Ammon's horn (tissue), 1 donor: ENCODE results near the gene ZNF488.

Experiments used
- DNase-seq: peaks from one replicate; pipeline ENCODE4 v3.0.0-alpha.2; 2016; ENCODE audit warnings: low spot score

The ZNF488 gene

GRCh38 chr10:47329855-47330254 lies 54.2 kb downstream of the ZNF488 start:
- DNase-seq = no peak

DNA sequence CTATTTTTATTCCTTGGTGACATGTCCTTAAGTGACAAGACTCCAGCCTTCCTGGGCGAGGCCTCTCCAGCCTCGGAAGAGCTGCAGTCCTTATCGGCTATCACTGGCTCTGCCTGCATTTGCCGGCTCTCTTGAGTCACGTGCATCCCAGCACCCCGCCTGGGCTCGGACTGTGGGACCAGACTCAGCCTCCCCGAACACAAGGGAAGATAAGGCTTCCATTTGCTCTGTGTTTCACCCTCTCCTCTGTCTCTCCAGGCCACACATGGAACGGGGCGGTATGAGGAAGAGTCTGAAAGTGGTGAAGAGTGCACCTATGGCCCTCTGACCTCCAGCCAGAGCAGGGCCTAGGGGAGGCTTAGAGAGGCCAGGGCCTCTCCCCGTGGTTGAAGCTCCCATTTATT lies 57.2 kb downstream of the ZNF488 start:
- no peak for DNase-seq

DNA sequence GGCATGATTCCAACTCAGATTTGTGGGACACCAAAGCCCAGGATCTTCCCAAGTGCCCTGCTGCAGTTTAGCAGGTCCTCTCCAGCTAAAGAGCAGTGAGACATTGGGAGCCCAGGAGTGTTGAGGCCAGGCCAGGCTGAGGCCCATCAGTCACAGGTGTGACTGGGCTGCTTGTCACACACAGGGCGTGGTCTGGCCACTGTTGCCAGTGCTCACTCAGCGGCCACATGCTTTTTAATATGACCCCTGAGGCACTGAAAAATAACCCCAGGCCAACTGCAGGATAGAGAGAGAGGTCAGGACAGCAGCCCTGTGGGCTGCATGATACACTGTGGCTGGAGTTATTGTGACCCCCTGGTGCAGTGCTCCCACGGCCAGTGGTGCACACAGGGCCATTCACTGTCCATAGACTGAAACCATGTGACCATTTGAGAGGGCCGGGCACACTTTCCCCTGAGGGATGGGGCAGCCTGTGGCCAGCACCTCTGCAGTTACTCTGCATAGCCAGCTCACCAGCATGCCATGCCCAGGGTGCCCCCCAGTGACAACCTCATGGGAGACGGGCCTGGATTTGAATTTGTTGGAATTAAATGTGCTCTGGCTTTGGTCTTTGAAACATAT lies 57.7 kb downstream of the ZNF488 start:
- DNase-seq = no peak

GRCh38 chr10:47325303-47326291 lies 58.5 kb downstream of the ZNF488 start:
- no peak for DNase-seq

DNA sequence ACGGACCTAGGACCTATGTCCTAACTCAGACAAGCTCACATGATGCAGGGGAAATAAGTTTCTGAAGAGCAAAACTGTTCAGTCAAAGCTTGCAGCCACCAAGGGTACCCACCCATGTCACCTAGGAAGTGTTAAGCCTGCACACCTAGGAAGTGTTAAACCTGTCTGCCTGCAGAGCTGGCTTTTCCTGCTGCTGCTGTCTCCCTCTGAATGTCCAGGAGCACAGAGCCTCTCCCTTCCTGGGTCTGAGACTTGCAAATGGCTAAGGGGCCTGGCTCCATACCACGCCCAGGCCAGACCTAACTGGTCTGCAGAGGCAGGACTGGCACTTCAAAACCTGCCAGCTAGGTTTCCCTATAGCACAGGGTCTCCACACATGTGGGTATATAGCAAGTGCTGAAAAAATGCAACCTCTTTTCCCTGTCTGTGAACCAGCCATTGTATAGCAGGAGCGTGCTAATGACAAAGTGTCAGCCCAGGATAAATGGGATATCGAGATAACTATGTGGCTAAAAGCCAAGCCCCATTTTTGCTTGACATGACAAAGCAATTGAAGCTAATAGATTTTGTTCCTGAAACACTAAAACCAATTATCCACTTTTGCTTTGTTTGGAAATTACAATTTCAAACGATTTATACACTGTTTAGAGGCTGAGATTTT lies 60.3 kb downstream of the ZNF488 start:
- no peak for DNase-seq

DNA sequence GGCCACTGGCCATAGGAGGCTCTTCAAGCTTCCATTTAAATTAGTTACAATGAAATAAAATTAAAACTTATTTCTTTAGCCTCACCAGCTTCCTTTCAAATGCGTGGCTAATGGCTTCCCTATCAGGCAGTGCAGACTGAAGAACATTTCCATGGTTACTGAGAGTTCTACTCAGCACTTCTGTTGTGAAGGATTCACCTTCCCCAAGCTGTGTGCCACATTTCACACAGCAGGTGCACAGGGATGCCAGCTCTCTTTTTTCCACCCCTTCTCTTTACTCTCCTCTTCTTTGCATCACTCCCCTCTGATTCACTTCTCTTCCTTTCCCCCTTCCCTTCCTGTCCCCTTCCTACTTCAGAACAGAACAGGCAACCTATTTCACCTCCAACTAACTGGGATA lies 61.0 kb downstream of the ZNF488 start:
- DNase-seq = peak; percentile 33

DNA sequence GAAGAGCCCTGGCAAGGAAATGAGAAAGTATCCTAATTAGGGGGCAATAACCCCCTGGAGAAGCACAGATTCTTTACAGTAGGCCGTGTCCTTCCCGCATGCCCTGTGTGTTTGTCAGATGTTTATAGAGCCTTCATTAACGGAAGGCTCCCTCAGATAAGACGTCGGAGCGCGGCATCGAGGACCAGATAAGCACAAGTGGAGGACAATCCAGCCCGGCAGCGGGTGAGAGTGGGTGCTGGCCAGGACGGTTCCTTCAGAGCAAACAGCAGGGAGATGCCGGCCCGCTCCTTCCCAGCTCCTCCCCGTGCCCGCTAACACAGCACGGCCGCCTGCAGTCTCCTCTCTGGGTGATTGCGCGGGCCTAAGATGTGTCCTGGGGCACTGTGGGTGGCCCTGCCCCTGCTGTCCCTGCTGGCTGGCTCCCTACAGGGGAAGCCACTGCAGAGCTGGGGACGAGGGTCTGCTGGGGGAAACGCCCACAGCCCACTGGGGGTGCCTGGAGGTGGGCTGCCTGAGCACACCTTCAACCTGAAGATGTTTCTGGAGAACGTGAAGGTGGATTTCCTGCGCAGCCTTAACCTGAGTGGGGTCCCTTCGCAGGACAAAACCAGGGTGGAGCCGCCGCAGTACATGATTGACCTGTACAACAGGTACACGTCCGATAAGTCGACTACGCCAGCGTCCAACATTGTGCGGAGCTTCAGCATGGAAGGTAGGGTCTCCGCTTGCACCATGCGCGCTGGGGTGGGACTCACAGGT lies 61.6 kb downstream of the ZNF488 start, which contains the start of gene GDF2:
GDF2 (plus strand) TSS at position 155 of the 762 bp plus-strand sequence; CDS start at position 370, 215 bp downstream.
- DNase-seq = no peak

GRCh38 chr10:47321521-47322195 lies 62.4 kb downstream of the ZNF488 start:
- DNase-seq = no peak

- DNase-seq = no peak
Measured at GRCh38 chr10:47320812-47321211, 63.3 kb downstream of the ZNF488 start.

DNA sequence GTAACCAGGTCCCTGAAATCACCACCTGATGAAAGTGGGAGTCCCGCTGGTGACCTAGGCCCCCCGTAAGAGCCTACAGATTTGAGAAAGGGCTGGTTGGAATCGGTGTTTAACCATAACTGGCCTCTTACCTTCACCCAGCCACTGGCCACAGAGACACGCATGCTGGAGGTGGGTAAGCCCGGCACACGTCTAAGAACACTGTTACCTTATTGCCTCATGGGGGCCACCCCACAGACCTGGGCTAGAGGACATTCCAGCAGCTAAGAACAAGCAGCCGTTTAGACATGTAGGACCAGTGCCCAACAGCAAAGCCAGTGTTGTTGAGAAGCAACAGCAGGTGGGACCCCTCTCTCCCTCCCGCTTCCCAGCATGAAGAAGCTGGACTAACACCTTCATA lies 64.3 kb downstream of the ZNF488 start:
- DNase-seq = no peak

GRCh38 chr10:47318706-47319105 lies 65.4 kb downstream of the ZNF488 start:
- no peak for DNase-seq

DNA sequence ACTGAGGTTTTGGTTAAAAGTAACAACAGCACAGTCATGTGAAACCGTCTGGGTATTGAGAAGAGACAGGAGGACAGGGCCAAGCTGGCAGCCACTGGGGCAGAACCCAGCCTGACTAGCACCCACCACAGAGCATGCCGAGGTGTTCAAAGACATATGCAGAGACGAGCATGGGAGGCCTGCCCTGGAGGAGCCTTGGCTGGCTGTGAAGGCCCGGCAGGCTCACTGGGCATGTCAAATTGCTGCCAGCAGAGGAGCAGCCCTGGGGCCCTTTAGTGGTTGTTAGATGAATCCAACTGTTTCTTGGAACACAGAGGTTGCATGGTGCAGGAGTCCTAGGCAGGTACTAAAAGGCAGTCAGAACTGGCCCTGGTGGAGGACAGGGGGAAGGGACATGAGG lies 66.8 kb downstream of the ZNF488 start:
- DNase-seq = no peak

DNA sequence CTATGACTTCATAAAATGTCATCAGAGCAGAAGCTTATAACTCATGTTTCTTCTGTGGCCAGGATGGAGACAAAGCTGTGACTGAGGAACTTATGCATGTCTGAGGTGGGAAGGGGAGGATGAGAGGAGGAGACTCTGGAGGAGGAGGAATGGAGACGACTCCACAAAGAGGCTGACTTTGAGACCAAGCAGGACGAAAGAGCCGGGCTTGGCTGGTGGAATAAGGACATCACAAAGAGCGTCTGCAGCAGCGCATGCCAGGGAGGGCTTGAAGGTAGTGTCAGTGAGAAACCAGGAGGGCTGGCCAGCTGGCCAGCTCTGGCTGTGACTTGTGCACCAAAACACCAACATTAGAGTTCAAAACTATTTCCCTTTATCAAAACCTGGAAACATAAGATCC lies 68.0 kb downstream of the ZNF488 start:
- no peak for DNase-seq
